PFSK-1 (cell line): Measurements from ENCODE around the gene CORO1C.

Source experiments
- FOXP2 ChIP-seq: optimal IDR thresholded peaks from 2 replicates; pipeline ENCODE3; 2011; ENCODE audit warnings: borderline replicate concordance, control low read depth, inconsistent platforms; ENCODE audit not compliant: insufficient read depth; ENCODE audit errors: extremely low read length, extremely low read depth
- POLR2AphosphoS5 ChIP-seq: IDR thresholded peaks from 2 replicates; pipeline ENCODE4 v1.6.1; 2012; ENCODE audit warnings: low read depth, mild to moderate bottlenecking, control low read depth, low read length, moderate library complexity
- REST ChIP-seq, 2 experiments: IDR thresholded peaks; 2 replicates each; pipeline versions ENCODE4 v1.6.1 to v1.8.0; 2011 to 2012; ENCODE audit warnings: low read depth in 2 of 2, low read length in 2 of 2, control low read depth in 1 of 2, inconsistent platforms in 1 of 2, mild to moderate bottlenecking in 1 of 2, moderate library complexity in 1 of 2; ENCODE audit not compliant: insufficient read depth in 1 of 2
- SIN3A ChIP-seq: IDR thresholded peaks from 2 replicates; pipeline ENCODE4 v1.6.1; 2012; ENCODE audit warnings: mild to moderate bottlenecking, low read length, moderate library complexity, borderline replicate concordance; ENCODE audit not compliant: insufficient read depth
- TAF1 ChIP-seq: IDR thresholded peaks from 2 replicates; pipeline ENCODE4 v1.6.1; 2012; ENCODE audit warnings: low read length, control low read depth, borderline replicate concordance; ENCODE audit not compliant: insufficient read depth

- TF ChIP-seq POLR2AphosphoS5, result no peak
- TF ChIP-seq SIN3A, result no peak
- TF ChIP-seq REST (IDR thresholded peaks at IDR 0.05; ENCODE audit: insufficient read depth in 1 of 2, low read depth in 2 of 2, low read length in 2 of 2), result no peak
- no peak for TF ChIP-seq TAF1
- no peak for TF ChIP-seq FOXP2
These were observed 35.0 kb upstream of the CORO1C start for GRCh38 chr12:108766294-108766693.
